ENCODE data around the gene ZAR1L. TPM values are rescaled to one million over a fixed set of nuclear protein-coding genes. Genes with fewer than 3 reads are reported as not detected.

The ZAR1L gene
- total RNA-seq, 2 donors from 2014 or later: not detected

DNA sequence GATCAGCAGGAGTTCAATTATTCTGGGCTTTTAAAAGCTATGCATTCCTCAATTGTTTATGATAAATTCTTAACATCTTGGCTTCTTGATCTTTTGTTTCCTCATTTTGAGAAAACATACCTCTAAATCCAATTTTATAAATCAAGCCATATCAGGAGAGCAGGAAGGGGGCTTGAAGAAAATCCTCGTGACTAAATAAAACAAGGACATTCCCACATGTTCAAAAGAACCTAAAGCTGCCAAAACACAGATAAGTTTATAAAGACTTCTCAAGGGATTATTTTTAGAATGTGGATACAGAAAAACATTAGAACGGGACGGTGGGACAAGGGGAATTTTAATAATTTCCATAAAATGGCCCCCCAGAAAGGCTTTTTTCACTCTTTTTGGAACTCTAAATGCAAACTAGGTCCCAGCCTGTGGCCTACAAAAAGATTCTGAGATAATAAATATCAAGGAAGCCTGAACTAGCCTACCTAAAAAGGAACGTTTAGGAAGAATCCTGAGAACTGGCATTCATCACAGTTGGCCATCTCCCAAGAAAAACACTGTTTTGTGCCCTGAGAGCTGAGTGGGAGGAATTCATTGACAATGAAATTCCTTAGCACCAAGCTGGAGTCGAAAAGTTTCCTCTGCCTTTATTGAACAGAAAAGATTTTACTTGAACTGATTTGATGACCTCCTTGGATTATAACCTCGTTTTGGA lies 30.1 kb downstream of the ZAR1L start:
- Mint-ChIP-seq H3K36me3 (ENCODE audit: low read depth) (peaks cover 6% of the 10 kb centered on the region), H3K27me3 (no peaks in the 10 kb centered on the region), H3K4me1 (no peaks in the 10 kb centered on the region), H3K27ac (no peak overlapping the region), H3K4me3 (no peak overlapping the region)
- ATAC-seq: no peak
- H3K9me3 ChIP-seq (ENCODE audit: control insufficient read depth, low read length, poor library complexity, severe bottlenecking): no peaks in the 10 kb centered on the region
- DNase-seq: no peak

DNA sequence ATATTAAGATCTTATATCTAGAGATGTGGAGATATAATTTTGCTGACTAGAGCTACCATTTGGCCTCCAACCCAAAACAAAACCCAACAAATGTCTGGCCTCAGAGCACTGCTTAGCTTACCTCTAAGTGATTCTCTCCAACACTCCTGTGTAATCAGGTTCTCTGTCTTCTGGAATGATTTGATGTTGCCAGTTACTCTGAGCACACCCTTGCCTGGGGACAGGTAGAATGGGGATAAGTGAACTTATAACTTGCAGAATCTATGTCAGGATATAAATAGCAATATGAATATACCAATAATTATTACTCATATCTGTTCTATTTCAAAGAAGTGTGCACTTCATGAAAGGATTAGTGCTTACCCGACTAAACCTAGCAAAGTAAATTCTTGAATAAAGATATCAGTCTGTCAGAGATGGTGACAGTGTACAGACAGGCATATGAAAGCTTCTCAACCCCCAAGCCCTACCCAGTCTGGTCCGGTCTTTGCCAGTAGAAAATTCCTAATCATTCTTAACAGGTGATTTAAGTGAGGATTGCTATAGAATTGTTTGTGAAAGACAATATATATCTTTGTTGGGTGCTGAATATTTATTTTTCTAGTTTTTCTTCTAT lies 33.0 kb downstream of the ZAR1L start:
- H3K9me3 ChIP-seq (ENCODE audit: control insufficient read depth, low read length, poor library complexity, severe bottlenecking): no peaks in the 10 kb centered on the region
- Mint-ChIP-seq H3K27ac (no peak overlapping the region), H3K36me3 (ENCODE audit: low read depth) (peaks cover 5% of the 10 kb centered on the region), H3K27me3 (no peaks in the 10 kb centered on the region), H3K4me3 (no peak overlapping the region), H3K4me1 (no peaks in the 10 kb centered on the region)
- DNase-seq (no peak), ATAC-seq (no peak)

DNA sequence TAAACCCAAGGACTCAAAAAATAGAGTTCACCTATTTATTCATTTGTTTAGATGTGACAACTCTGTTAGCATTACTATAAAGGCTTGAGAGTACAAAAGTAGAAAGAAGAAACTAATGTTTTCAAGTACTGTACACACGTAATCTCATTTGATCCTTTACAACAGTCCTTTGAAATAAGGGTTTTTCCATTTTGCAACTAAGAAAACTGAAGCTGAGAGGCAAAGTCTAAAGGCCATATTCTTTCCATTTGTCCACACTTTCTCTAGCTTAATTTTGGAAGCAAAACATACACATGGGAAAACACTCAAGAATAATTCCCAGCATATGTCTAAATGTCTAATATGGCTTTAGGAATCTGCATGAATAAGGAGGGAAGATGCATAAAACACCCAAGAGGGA lies 34.1 kb downstream of the ZAR1L start:
- ATAC-seq (no peak), DNase-seq (no peak)
- peaks cover 7% of the 10 kb centered on the region for H3K36me3 Mint-ChIP-seq (ENCODE audit: low read depth)
- no peak overlapping the region for H3K27ac Mint-ChIP-seq
- no peaks in the 10 kb centered on the region for H3K9me3 ChIP-seq (ENCODE audit: control insufficient read depth, low read length, poor library complexity, severe bottlenecking)
- H3K27me3 Mint-ChIP-seq: no peaks in the 10 kb centered on the region
- H3K4me1 Mint-ChIP-seq: no peaks in the 10 kb centered on the region
- H3K4me3 Mint-ChIP-seq: no peak overlapping the region

DNA sequence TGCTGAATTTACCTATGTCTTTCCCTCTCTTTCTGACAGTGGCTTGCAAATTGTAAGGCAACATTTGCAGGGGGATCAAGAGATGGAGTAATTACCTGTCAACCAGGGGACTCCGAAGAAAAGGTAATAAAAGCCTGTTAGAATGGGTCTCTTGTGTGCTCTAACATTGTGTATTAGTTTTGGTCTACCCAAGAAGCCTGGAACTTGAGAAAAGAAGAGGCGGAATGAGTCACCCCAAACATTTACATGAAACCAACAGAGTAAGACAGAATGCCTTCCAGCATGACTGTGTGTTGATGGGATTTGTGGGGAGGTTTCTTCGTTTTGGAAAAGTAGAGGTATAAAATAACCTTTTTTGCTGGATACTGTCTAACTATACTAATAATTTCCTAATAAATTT lies 36.7 kb downstream of the ZAR1L start:
- DNase-seq (no peak), ATAC-seq (no peak)
- no peaks in the 10 kb centered on the region for H3K4me1 Mint-ChIP-seq
- H3K27me3 Mint-ChIP-seq: no peaks in the 10 kb centered on the region
- no peak overlapping the region for H3K27ac Mint-ChIP-seq
- peaks cover 7% of the 10 kb centered on the region for H3K36me3 Mint-ChIP-seq (ENCODE audit: low read depth)
- no peak overlapping the region for H3K4me3 Mint-ChIP-seq
- no peaks in the 10 kb centered on the region for H3K9me3 ChIP-seq (ENCODE audit: control insufficient read depth, low read length, poor library complexity, severe bottlenecking)

DNA sequence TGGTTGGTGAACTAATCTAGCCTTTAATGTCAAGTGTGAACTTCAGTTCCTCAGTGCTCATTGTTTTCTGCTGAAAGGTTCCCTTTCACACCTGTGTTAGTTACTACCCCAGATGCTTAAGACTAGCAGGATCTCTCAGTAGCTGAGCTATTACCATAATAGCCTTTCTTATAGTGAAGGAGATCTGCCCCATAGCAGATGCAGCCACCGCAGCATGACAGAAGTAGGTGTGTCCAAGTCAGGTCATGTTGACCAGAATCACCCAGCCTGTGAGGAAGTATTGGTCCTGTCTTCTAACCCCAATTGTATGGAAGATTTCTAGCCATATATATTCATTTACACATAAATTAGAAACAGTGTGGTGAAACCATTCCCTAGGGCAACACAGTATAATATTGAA lies 37.3 kb downstream of the ZAR1L start:
- ATAC-seq: no peak
- peaks cover 7% of the 10 kb centered on the region for H3K36me3 Mint-ChIP-seq (ENCODE audit: low read depth)
- no peak overlapping the region for H3K4me3 Mint-ChIP-seq
- H3K27me3 Mint-ChIP-seq: no peaks in the 10 kb centered on the region
- H3K4me1 Mint-ChIP-seq: no peaks in the 10 kb centered on the region
- DNase-seq: no peak
- H3K9me3 ChIP-seq (ENCODE audit: control insufficient read depth, low read length, poor library complexity, severe bottlenecking): no peaks in the 10 kb centered on the region
- no peak overlapping the region for H3K27ac Mint-ChIP-seq

DNA sequence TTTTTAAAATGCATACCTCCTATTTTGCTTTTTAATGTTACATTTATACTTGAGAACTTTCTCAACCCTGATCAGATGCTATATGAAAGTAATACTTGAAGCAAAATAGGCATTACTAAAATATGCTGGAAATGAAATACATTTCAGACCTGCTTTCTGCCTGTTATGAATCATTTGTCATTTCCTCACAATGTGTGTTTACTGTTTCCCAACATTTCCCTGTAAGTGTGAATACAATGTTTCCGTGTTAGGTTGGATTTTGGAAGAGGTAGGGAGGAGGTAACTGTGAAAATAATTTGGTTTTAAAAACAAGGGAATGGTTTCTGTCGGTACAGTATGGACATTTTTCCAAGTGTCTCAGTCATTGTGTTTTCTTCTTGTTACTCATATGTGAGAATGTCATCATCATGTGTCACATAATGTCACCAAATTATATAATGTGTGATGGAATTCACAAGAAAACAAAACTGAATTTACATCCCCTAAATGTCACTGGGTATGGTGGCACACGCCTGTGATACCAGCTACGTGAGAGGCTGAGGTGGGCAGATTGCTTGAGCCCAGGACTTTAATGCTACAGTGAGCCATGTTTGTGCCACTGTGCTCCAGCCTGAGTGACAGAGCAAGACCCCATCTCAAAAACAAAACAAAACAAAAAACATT lies 43.0 kb downstream of the ZAR1L start:
- Mint-ChIP-seq H3K4me3 (no peak overlapping the region), H3K36me3 (ENCODE audit: low read depth) (peaks cover 15% of the 10 kb centered on the region), H3K4me1 (peaks cover 6% of the 10 kb centered on the region), H3K27ac (peak overlapping the region; percentile 47), H3K27me3 (no peaks in the 10 kb centered on the region)
- ATAC-seq: no peak
- H3K9me3 ChIP-seq (ENCODE audit: control insufficient read depth, low read length, poor library complexity, severe bottlenecking): no peaks in the 10 kb centered on the region
- DNase-seq: no peak

DNA sequence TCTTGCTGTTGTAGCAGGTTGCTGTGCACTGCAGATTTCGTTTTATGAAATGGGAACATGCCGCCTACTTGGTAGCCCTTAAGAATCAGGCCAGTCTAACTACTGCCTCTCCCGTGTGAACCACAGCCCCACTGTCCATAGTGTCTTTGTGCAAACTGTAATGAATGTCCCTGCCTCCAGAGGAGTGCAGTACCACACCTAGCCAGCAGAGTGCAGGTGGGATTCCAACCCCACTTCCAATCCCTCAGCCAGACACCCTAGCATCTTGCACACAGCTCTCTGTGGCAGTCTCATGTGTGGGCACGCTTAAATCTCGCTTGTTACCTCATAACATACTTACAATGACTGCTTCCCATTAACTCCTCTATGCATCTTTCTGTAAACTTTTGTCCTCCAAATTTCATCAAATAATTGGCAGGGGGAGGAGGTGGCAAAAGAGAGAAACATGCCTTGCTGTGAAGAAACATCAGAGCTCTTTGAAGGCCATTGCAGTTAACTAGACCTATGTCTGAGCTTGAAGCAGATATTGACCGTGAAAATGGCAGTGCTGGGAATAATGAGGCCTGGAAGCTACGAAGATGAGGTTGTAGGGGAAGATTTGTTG lies 47.2 kb downstream of the ZAR1L start:
- peaks cover 8% of the 10 kb centered on the region for H3K4me1 Mint-ChIP-seq
- DNase-seq: peak in 2 of 3 donors; percentile 15 to 40
- peak; percentile 84 for ATAC-seq
- no peak overlapping the region for H3K4me3 Mint-ChIP-seq
- H3K36me3 Mint-ChIP-seq (ENCODE audit: low read depth): peaks cover 15% of the 10 kb centered on the region
- no peaks in the 10 kb centered on the region for H3K27me3 Mint-ChIP-seq
- H3K27ac Mint-ChIP-seq: no peak overlapping the region
- no peaks in the 10 kb centered on the region for H3K9me3 ChIP-seq (ENCODE audit: control insufficient read depth, low read length, poor library complexity, severe bottlenecking)

DNA sequence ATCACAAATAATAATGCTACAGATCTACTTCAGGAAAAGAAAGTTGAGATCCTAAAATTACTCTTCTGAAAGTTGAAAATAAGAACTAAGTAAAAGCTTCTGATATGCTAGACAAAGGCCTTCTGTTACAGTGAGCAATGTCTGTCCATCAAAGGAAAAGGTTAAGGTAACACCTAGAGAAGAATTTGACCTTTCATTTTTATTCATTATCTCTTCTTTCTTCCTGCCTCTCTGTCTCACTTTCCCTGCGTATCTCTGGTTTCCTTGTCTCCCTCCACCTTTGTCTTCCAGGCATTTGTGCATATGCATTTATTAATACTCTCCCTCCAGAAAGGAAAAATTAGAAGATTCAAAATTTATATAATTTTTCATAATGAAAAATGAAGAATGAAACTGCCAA lies 49.0 kb downstream of the ZAR1L start:
- Mint-ChIP-seq H3K36me3 (ENCODE audit: low read depth) (peaks cover 13% of the 10 kb centered on the region), H3K27ac (no peak overlapping the region), H3K4me3 (no peak overlapping the region), H3K4me1 (peaks cover 8% of the 10 kb centered on the region), H3K27me3 (no peaks in the 10 kb centered on the region)
- no peak for DNase-seq
- no peak for ATAC-seq
- no peaks in the 10 kb centered on the region for H3K9me3 ChIP-seq (ENCODE audit: control insufficient read depth, low read length, poor library complexity, severe bottlenecking)

DNA sequence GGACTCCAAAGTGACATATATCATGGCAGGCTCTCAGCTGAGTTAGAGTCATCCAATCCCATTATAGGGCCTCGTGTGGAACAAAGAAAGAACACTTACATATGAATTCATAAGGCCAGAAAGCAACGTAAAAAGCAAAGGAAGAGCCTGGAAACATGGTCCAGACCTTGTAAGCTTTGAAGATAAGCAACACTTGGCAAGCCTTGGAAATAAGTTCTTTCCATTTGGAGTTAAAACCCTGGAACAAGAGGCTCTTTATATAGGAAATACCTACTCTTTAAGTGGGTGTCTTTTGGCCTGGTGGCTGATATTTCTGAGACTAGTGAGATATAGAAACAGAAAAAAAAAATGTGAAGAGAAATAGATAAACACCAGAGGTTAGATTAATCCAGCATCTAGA lies 49.4 kb downstream of the ZAR1L start:
- Mint-ChIP-seq H3K4me3 (no peak overlapping the region), H3K27ac (peak overlapping the region; percentile 67), H3K27me3 (no peaks in the 10 kb centered on the region), H3K4me1 (peaks cover 8% of the 10 kb centered on the region), H3K36me3 (ENCODE audit: low read depth) (peaks cover 13% of the 10 kb centered on the region)
- ATAC-seq (no peak), DNase-seq (no peak)
- no peaks in the 10 kb centered on the region for H3K9me3 ChIP-seq (ENCODE audit: control insufficient read depth, low read length, poor library complexity, severe bottlenecking)

DNA sequence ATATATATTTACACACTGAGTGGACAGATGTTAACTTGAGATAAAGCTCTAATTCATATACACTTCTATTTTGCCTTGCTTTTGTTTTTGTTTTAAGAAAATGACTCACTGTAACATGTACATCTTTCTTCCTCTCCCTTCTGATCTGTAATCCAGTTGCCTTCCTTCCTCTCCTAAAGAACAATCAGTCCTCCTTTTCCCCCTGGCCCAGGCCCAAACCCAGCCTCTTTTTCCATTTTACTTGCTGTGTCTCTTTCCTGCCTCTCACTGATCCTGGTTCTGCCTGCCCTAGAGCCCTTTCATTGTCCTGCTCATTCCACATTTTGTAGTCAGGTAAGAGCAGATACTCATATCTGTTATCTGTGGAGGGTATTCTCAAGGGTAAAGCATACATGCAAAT lies 50.8 kb downstream of the ZAR1L start:
- no peaks in the 10 kb centered on the region for H3K27me3 Mint-ChIP-seq

DNA sequence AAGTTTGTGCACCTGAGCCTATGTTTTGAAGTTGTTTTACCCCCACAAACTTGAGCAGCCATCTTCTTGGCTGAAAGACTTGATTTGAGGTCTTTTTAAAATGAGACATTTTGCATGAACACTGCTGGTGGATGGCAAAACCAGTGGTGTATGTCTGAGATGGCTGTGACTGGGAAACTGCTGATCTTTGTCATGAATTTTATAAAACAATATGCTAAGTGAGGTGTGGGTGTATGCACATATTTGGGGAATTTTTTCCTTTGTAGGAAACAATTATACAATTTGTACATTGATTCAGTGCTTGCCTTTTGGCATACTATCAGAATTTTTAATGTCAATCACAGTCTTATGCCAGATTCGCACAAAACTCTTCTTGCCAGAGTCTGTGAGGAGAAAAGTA lies 52.5 kb downstream of the ZAR1L start:
- no peaks in the 10 kb centered on the region for H3K9me3 ChIP-seq (ENCODE audit: control insufficient read depth, low read length, poor library complexity, severe bottlenecking)
- ATAC-seq (no peak), DNase-seq (no peak)
- Mint-ChIP-seq H3K4me3 (no peak overlapping the region), H3K27me3 (no peaks in the 10 kb centered on the region), H3K36me3 (ENCODE audit: low read depth) (peaks cover 4% of the 10 kb centered on the region), H3K27ac (no peak overlapping the region), H3K4me1 (peaks cover 5% of the 10 kb centered on the region)

More for the DNA sequence above, 50.8 kb downstream of the ZAR1L start:
- peaks cover 13% of the 10 kb centered on the region for H3K36me3 Mint-ChIP-seq (ENCODE audit: low read depth)
- peak overlapping the region; percentile 67 for H3K27ac Mint-ChIP-seq
- no peaks in the 10 kb centered on the region for H3K9me3 ChIP-seq (ENCODE audit: control insufficient read depth, low read length, poor library complexity, severe bottlenecking)
- H3K4me3 Mint-ChIP-seq: no peak overlapping the region
- no peak for DNase-seq
- ATAC-seq: no peak
- peaks cover 9% of the 10 kb centered on the region for H3K4me1 Mint-ChIP-seq

DNA sequence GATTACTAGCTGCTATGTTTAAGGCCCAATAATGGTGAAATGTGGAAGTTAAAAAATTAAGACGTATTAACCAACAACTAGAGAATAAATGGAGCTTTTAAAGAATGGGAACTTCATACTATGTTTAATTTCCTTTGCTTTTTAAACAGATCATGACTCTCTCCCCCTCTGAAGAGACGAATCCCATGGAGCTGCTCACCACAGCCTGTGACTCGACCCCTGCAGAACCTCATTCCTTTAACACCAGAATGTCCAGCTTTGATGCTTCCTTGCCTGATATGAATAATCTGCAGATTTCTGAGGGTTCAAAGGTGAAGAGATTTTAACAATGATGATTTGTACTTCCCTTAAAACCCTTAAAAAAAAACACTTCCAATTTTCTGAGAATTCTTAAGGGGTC lies 53.0 kb downstream of the ZAR1L start:
- no peaks in the 10 kb centered on the region for H3K27me3 Mint-ChIP-seq
- H3K9me3 ChIP-seq (ENCODE audit: control insufficient read depth, low read length, poor library complexity, severe bottlenecking): no peaks in the 10 kb centered on the region
- H3K4me1 Mint-ChIP-seq: peaks cover 4% of the 10 kb centered on the region
- H3K36me3 Mint-ChIP-seq (ENCODE audit: low read depth): peaks cover 3% of the 10 kb centered on the region
- no peak overlapping the region for H3K4me3 Mint-ChIP-seq
- DNase-seq (no peak), ATAC-seq (no peak)
- H3K27ac Mint-ChIP-seq: no peak overlapping the region

DNA sequence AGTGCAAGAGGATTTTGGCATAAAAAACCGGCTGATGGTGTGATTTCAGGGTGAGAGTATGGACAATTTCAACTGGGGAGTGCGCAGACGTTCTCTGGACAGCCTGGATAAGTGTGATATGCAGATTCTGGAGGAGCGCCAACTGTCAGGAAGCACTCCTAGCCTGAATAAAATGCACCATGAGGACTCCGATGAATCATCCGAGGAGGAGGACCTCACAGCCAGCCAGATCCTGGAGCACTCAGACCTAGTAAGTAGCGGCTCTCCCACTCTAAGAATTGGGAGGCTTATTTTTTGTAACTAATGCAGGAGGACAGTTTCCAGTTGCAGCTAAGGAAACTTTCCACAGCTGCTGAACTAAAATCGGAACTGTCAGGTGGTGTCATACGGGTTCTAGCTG lies 53.6 kb downstream of the ZAR1L start:
- DNase-seq (no peak), ATAC-seq (no peak)
- Mint-ChIP-seq H3K36me3 (ENCODE audit: low read depth) (peaks cover 3% of the 10 kb centered on the region), H3K4me3 (no peak overlapping the region), H3K27ac (no peak overlapping the region), H3K4me1 (peaks cover 4% of the 10 kb centered on the region), H3K27me3 (no peaks in the 10 kb centered on the region)
- H3K9me3 ChIP-seq (ENCODE audit: control insufficient read depth, low read length, poor library complexity, severe bottlenecking): no peaks in the 10 kb centered on the region
